H7 (cell line): Measurements from ENCODE around the gene TPH1. TPM values are rescaled to one million over a fixed set of nuclear protein-coding genes. Genes with fewer than 3 reads are reported as not detected.

Experiments
- DNase-seq: peaks from one replicate; pipeline ENCODE4 v3.0.0; 2012
- H3K27me3 ChIP-seq: 2 replicates; pipeline ENCODE4 v1.6.0; 2011; ENCODE audit warnings: mild to moderate bottlenecking, low read length; ENCODE audit not compliant: control insufficient read depth, insufficient read depth
- H3K36me3 ChIP-seq: replicated peaks from 2 replicates; pipeline ENCODE4 v1.5.1; 2011; ENCODE audit warnings: low read length; ENCODE audit not compliant: control insufficient read depth, insufficient read depth
- H3K4me3 ChIP-seq: 2 replicates; pipeline ENCODE4 v1.5.1; 2011; ENCODE audit warnings: low read depth, mild to moderate bottlenecking, control low read depth, low read length, moderate library complexity; ENCODE audit not compliant: insufficient read depth
- total RNA-seq: library from RNA; depleted of rRNA; stranded (reverse); fragments of >200 nt; shearing (Covaris generic); gene quantifications from 2 replicates; pipeline ENCODE4 v1.2.3, GENCODE V29; 2014; rRNA removed

The TPH1 gene
- 0.03 and 0.04 TPM in 2 replicates for total RNA-seq

DNA sequence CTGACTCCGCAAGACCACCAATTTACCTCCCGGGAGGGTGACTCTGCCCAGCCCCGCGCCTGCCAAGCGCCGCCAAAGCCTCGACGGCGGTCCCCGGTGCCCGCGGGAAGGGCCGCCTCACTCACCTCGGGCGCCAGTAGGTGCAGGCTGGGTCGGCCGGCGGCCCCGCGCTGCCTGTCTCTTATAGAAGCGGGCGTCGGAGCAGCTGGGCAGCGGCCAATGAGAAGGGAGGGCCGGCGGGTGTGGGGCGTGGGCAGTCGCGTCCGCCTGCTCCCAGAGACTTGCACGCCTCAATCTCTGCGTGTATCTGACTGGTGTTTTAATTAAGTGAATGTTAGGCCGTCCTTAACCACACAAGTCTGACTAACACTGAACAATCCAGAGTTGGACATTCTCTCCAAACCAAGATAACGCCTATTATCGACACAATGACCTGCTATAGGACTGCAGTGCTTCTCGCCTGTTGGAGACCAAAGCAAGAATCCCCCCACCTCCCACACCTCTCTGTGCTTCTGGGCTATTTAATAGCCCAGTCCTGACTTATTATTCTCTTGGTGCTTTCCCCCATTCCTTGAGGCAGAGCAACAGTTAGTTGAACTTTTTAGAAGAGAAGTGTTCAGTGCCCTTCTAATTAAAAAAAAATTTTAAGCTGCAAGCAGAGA, at the start of gene TPH1:
Gene TPH1 (minus strand): TSS at position 154 of the 662 bp plus-strand sequence. CDS start 5,507 bp downstream, outside the sequence.
- peak; percentile 84 for DNase-seq
- Histone ChIP-seq H3K36me3 (no peaks in the 10 kb centered on the region), H3K4me3 (peak within 1 kb of the TSS; percentile 19; the same call in 1 of the 2 replicates), H3K27me3 (peaks cover 32% of the 10 kb centered on the region)

DNA sequence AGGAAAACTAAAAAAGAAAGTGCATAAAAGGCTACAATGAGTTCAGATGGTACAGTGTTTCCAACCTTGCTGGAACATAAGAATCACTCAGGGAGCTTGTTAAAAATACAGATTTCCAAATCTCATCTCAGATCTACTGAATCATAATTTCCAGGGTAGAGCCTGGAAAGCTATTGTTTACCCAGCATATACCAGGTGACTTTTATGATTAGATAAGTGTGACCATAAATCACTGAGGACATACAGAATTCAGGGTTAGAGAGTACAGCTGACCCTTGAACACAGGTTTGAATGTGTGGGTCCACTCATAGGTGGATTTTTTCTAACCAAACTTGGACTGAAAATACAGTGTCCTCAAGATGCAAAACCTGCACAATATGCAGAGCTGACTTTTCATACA, 47.9 kb upstream of the TPH1 start:
- H3K4me3 ChIP-seq, result no peak overlapping the region
- H3K27me3 ChIP-seq, result no peaks in the 10 kb centered on the region
- H3K36me3 ChIP-seq, result peaks cover 16% of the 10 kb centered on the region
- DNase-seq, result no peak

DNA sequence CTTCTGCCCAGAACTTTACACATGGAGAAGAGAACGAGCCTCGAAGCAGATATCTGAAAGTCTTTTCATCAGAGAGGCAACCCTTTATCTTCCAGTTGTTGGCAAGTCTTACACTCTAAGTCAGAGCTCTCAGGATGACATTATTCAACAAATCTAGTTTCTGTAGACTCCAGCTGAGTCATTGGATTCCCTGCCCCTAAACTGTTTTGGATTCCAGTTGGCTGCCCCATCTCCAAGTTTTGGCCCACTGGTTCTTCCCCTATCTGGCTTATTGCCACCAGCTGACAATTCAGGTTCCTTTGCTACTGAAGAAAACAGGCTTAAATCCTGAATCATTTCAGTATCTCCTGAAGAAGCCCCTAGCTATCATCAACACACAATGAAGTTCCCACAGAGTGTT, 45.7 kb upstream of the TPH1 start:
- DNase-seq, result no peak
- H3K27me3 ChIP-seq, result no peaks in the 10 kb centered on the region
- no peak overlapping the region for H3K4me3 ChIP-seq
- peaks cover 26% of the 10 kb centered on the region for H3K36me3 ChIP-seq

DNA sequence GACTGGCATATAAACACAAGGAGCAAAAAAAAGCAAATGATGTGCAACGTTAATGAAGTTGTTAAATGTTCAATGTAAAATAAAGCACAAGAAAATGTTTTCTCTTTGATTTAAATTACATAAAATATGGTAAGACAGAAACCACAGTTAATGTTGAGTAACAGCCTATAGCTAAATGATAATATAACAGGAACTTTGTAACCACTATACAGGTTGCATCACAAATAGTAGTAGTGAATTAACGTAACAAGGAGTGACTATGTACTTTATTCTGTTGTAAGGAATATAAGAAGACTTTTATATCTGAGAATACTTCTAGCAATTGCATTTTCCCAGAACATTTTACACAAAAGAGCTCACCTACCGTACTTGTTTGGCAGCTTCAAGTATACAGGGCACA, 42.9 kb upstream of the TPH1 start:
- no peak for DNase-seq
- Histone ChIP-seq H3K4me3 (no peak overlapping the region), H3K27me3 (no peaks in the 10 kb centered on the region), H3K36me3 (peaks cover 21% of the 10 kb centered on the region)

DNA sequence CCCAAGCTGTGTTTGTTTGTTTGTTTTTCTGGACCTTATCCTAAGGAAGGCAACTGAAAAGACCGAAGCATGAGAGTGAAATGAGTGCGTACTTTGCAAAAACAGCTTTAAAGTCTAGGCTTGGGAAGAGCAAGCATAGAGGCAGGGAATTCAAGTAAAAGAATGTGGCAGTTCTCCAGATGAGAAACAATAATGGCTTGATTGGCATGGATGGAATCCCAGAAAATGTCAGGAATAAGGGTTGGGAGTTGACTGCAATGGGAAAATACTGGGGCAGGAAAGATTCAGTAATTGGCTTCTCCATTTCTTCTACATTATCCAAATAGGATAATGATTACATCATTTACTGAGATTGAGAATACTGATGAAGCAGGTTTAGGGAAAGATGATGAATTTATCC, 42.3 kb upstream of the TPH1 start:
- Histone ChIP-seq H3K4me3 (no peak overlapping the region), H3K36me3 (peaks cover 17% of the 10 kb centered on the region), H3K27me3 (no peaks in the 10 kb centered on the region)
- DNase-seq, result no peak

DNA sequence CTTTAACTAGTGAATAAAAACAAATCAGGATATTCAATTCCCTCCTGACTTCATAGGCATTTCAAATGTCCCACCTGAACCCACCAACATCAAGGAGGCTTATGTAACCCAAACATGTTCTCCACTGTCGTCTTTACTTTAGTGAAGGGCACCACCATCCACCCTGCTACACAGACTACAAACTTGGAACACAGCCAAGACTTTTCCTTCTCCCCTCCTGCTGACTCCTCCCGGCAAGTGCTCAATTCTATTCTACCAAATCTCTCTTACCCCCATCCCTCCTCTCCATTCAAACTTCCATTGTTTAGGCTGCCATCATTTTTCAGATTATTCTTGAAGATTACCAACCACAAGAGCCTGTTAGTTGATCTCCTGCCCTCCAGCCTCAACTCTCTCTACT, 35.5 kb upstream of the TPH1 start:
- peaks cover 7% of the 10 kb centered on the region for H3K36me3 ChIP-seq

DNA sequence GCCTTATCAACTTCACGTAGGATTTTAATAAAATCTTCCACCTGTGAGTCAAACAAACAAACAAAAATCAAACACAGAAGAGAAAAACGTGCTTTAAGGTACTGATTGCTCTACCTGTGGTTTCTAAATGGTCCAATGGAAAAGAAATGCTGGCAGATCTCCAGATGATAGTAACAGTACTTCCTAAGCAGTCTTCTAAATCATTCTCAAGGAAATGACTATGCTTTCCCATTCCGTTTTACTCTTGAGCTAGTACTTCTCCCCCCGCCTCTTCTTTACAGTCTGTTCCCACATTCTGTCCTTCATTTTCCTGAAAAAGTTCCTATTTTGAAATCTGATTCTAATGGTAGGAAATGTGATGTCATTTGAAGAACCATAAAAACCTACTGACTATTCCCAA, 34.4 kb upstream of the TPH1 start:
- Histone ChIP-seq H3K36me3 (peaks cover 5% of the 10 kb centered on the region), H3K4me3 (no peak overlapping the region), H3K27me3 (no peaks in the 10 kb centered on the region)
- no peak for DNase-seq

More for the DNA sequence above, 35.5 kb upstream of the TPH1 start:
- Histone ChIP-seq H3K27me3 (no peaks in the 10 kb centered on the region), H3K4me3 (no peak overlapping the region)
- no peak for DNase-seq

DNA sequence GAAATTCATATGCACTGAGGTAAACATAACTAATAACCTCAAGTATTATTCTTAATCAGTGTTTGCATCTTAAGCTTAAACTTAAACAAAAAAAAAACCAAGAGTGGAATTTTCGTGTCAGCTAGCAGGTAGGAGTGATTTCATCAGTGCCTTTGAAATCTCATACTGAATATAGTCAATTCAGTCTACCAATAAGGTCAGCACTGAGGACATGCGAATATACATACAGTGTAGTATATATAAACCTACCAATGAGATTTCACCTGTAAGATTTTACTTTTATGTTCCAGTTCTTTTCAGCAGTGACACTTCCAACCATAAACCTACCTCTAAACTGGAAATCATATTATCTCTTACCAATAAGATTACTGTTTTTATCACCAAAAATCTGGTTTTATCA, 32.8 kb upstream of the TPH1 start:
- H3K27me3 ChIP-seq, result no peaks in the 10 kb centered on the region
- H3K36me3 ChIP-seq, result peaks cover 5% of the 10 kb centered on the region
- no peak overlapping the region for H3K4me3 ChIP-seq
- DNase-seq, result no peak

DNA sequence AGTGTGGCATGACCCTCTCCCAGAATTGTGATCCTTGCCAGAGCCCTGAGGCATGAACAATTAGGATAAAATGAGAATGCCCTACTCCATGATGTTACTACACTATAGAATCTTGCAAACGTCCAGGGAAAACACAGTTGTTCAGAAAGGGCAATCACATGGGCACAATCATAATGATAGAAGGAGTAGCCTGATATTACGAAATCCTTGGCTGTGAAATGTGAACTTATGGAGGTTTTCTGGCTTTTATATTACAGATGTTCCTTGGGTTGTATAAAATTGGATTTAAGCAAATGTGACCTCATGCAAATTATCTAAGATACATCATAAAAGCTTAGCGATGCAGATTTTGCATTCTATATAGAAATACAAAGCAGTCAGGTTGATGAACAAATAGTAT, 29.4 kb upstream of the TPH1 start:
- no peak overlapping the region for H3K4me3 ChIP-seq

DNA sequence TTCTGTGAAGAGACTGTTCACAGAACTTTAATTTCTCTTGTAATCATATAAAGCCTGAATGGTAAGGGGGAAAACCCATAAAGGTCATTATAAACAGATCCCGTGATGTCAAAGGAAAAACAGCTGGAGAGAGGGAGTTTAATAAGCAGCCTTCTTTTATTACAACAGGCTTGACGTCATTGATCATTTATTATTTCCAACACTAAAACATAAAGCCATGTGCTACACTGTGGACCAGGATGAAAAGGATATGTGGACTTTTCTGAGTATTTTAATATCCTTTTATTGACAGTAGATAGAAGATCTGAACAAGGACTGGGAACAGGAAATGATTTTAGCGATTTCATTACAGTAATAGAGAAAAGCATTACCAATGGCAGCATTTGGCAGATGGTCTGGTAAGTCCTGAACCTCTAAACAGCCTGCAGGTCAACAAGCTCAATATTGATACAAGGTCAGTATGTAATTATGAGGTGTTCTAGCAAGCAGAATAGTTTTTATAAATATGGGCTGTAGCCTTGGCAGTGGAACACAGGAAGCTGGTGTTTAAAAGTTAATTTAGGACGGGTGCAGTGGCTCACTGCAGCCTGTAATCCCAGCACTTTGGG, 25.1 kb upstream of the TPH1 start:
- Histone ChIP-seq H3K27me3 (no peaks in the 10 kb centered on the region), H3K36me3 (no peaks in the 10 kb centered on the region; the same call in 1 of the 2 replicates), H3K4me3 (no peak overlapping the region)
- no peak for DNase-seq

More for the DNA sequence above, 29.4 kb upstream of the TPH1 start:
- Histone ChIP-seq H3K27me3 (no peaks in the 10 kb centered on the region), H3K36me3 (peaks cover under 1% of the 10 kb centered on the region)
- DNase-seq, result no peak

DNA sequence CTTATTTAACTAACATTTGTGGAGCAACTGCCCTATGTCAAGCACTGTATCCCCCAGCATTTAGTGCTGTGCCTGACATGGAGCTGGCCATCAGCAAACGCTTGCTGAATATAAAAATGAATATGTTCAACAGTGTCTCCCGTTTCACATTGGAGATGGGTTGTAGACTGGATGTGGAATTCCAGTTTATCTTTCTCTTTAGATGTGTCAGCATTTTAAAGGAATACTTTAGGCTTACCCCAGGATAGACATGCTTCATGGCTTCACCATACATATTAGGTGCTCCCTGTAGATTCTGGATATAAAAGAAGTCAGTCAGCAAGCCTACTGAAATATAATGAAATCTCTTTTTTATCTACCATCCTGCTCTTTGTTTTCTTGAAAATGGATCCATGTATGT, 21.3 kb upstream of the TPH1 start:
- H3K4me3 ChIP-seq, result no peak overlapping the region
- no peaks in the 10 kb centered on the region for H3K27me3 ChIP-seq
- no peak for DNase-seq
- no peaks in the 10 kb centered on the region for H3K36me3 ChIP-seq

DNA sequence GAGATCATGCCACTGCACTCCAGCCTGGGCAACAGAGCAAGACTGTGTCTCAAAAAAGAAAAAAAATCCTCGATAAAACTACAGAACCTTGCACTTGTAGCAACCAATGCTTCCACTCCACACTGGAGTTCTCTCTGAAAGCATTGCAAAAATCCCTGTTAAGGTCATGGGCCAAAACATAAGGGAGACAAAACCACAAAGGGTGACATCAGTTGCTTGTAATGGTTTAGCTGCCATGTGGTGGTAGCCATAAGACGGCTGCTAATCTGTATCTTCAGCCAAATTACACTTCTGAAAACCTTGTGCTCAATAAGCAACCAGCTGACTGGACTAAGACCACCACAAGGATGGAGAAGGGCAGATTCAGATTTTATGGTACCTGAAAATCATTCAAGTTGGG, 20.6 kb upstream of the TPH1 start:
- no peak overlapping the region for H3K4me3 ChIP-seq
- no peaks in the 10 kb centered on the region for H3K27me3 ChIP-seq
- H3K36me3 ChIP-seq, result no peaks in the 10 kb centered on the region
- DNase-seq, result no peak

DNA sequence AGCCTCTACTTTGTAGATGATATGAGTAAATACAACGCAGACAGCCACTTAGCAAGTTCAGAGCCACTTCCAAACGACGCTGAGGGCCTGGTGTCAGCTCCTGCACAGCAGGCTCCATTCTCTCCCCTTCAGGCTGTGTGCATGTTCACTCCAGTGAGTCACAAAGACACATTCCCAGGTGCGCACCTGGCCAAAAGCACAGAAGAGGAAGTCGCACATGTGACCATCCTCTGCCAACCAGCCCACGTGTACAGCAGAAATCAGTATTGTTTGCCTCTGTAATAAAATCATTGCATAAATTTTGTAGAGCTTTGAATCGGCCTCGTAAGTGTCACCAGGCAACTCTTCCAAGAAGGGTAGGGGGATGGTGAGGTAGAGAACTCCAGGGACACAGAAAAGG, 19.5 kb upstream of the TPH1 start:
- no peak for DNase-seq
- H3K4me3 ChIP-seq, result no peak overlapping the region
- H3K36me3 ChIP-seq, result no peaks in the 10 kb centered on the region
- H3K27me3 ChIP-seq, result no peaks in the 10 kb centered on the region

DNA sequence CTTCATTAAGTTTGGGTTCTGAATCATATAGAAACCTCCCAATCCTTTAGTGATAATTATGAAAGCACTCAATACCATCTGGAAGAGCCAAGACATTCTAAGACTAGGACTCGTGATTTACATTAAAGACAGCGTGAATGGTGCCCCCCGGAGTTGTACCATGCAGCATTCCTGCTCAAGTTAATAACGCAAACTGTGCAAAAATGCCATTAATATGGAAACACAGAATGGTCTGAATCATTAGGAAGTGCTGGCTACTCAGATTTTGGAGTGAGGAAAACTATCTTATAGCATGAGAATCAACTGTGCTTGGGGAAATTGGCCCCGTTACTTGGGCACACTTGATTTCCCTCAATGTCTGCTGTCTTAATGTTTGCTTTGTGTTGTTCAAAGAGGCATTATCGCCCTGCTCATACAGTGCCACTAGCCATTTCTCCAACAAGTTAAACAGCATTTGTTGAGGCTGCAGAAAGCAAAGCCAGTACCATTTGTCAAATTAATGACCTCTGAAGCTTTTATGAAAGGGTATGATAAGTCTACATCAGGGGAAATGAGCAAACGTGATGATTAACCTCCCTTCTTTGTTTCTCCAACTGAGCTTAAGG, 18.5 kb upstream of the TPH1 start:
- Histone ChIP-seq H3K36me3 (no peaks in the 10 kb centered on the region), H3K27me3 (no peaks in the 10 kb centered on the region), H3K4me3 (no peak overlapping the region)
- DNase-seq, result no peak

DNA sequence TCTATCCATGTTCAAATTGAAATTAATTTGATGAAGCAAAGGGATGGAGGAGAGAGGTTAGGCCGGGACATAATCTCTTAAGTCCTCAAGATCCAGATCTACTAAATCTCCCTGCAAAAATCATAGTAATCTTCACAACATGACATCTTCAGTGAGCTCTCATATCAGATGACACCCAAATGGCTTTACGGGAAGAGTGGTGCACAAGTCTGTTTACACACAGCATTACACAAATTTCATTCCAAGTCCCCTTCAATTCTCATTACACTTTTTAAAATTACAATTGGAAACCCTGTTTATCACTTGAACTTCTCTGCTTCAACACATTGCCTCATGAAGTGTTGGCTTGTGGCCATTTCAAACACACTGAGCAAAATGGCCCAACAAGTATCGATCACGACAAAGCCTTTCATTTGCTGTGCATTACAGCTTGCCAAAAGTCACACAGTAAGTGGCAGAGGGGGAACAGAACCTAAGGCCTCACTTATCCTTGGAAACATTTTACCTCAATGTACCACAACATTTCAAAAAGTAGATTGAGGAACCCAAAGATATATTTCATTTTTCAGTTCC, 17.9 kb upstream of the TPH1 start:
- no peak for DNase-seq
- Histone ChIP-seq H3K27me3 (no peaks in the 10 kb centered on the region), H3K36me3 (no peaks in the 10 kb centered on the region), H3K4me3 (no peak overlapping the region)
